ENCODE results near the gene ESRRB.

ESRRB gene

DNA sequence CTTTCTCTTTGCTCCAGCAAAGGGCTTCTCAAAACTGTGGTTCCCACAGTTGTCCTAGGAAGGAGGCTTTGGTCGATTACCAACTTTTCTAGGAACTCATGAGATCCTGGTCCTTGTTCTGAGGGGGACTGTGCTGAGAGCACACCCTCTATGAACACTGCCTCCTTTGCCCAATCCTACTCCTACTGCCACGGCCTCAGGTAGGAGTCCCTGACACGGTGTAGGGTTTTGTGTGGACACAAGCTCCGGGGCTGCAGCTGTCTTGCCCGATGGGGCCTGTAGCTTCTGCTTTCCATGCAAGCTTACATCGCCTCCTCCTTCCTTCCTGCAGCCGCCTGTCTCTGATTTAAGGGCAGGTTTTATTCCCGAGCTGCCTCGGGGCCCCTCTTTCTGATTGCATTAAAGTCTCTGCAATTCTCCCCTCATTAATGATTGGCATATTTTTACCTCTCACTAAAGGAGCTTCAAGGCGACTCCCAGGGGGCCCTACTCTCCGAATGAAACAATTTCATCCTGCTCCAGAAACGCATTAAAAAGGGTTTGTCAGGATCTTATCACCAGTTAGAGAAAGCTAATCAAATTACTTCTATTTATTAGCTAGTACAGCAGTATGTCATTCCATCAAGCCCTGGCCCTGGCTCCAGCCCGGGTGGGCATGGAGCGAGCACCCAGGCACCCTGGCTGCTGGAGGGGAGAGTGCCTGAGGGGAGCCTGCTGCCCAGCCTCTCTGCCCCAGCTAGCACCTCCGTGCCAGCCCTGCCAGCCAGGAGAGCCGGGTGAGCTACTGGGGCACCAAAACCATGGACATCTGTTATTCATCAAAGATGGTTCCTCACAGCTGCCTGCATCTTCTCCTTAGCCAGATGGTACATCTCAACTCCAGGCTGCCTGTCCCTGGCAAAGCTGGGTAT lies 38.0 kb upstream of the ESRRB start:
- no peak for TF ChIP-seq JUND (IDR thresholded peaks at IDR 0.05; ENCODE audit: low read depth)
- DNase-seq (ENCODE audit: low read depth in 1 of 2, low spot score in 1 of 2) = peak in 1 of 2 experiments; percentile 16
- in situ Hi-C loops (cut with HindIII; ENCODE audit: low pct_unique_long_range_greater_than_20kb, low sequenced_read_pairs) = no loop called here

DNA sequence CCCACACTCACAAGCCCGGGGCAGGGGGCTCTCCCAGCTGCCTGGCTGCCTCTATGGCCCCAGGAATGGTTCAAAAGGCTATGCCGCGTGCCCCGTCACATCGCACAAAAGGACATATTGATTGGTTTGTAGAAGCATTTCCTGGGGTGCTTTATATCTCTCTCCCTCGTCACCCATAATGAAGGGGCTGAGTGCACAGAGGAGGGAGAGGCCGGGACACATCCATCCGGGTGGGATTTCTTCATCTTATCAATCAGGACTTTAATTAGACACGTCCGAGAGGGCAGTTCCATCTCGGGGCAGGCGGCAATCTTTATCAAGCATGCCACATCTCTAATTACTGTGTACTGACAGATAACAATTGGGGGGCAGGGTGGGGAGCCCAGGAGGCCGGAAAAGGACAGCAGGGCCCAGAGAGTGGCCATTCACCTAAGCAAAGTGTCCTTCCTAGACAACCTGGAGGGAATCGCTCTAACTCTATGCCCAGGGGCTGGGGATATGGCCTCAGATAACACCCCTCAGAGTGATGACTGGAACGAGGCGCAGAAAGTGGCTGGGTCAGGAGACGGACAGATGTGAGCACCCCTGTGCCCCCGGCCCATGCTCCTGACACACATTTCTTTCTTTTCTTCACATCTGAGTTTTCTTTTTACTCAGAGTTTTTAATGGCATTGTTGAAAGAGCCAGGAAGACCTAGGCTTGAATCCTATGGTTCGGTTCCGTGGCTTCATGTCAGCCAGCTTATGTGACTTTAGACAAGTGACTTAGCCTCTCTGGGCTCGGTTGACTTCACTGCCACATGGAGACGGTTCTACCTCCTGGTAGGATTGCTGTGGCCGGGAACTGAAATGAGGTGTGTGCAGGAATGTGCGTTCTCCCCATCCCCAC lies 36.0 kb upstream of the ESRRB start:
- no peak for TF ChIP-seq JUND (IDR thresholded peaks at IDR 0.05; ENCODE audit: low read depth)
- in situ Hi-C loops (cut with HindIII; ENCODE audit: low pct_unique_long_range_greater_than_20kb, low sequenced_read_pairs) = no loop called here
- DNase-seq (ENCODE audit: low read depth in 1 of 2, low spot score in 1 of 2) = no peak

DNA sequence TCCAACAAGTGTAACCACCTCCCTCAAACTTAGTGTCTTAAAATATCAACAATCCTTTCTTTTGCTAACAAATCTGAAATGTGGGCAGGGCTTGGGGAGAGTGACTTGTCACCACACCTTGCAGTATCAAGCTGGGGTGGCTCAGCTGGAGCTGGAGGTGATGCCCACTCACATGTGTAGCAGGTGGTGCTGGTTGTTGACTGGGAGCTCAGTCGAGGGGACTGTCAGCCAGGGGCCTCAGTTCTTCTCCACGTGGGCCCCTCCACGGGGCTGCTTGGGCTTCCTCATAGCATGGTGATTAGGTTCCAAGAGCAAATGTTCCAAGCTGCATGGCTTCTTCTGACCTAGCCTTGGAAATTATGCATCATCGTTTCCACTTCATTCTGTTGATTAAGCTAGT lies 32.6 kb upstream of the ESRRB start:
- no peak for TF ChIP-seq JUND (IDR thresholded peaks at IDR 0.05; ENCODE audit: low read depth)
- DNase-seq (ENCODE audit: low read depth in 1 of 2, low spot score in 1 of 2) = no peak
- in situ Hi-C loops (cut with HindIII; ENCODE audit: low pct_unique_long_range_greater_than_20kb, low sequenced_read_pairs) = no loop called here

DNA sequence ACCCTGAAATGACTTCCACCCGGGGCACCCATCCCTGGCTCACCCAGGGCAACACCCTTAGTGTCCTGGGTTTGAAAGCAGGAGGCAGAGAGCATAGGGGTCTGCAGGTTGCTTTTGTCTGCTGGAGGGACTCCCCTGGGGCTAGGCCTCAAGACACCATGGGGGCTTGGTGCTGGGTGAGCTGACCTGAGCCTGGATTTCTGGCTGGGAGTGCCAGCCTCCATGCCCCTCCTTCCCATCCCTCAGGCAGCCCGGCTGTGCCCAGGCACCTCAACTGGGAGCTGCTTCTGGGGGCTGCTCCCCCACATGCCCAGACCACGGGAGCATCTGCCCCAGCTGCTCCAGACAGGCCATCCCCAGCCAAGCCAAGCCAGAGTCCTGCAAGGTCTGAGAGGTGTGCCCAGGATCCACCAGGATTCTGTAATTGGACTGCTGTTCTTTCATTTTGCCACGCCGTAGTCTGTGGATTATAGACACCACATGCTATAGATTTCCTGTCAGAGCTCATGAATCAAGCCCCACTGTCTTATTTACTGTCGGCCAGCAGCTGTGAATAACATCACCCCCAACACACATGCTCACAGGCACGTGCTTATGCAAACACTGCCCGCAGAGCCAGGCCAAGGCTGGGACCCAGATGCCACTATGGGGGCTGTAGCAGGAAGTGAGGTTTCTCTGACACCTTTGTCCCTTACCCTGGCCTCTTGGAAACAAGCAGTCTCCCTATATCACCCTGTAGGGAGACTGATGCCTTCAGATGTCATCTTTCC lies 29.4 kb upstream of the ESRRB start:
- in situ Hi-C loops (cut with HindIII; ENCODE audit: low pct_unique_long_range_greater_than_20kb, low sequenced_read_pairs) = no loop called here
- DNase-seq (ENCODE audit: low read depth in 1 of 2, low spot score in 1 of 2) = no peak
- no peak for TF ChIP-seq JUND (IDR thresholded peaks at IDR 0.05; ENCODE audit: low read depth)

- in situ Hi-C loops (cut with HindIII; ENCODE audit: low pct_unique_long_range_greater_than_20kb, low sequenced_read_pairs) = no loop called here
- no peak for DNase-seq (ENCODE audit: low read depth in 1 of 2, low spot score in 1 of 2)
- TF ChIP-seq JUND (IDR thresholded peaks at IDR 0.05; ENCODE audit: low read depth) = no peak
Observed at GRCh38 chr14:76348898-76349297, 27.0 kb upstream of the ESRRB start.

DNA sequence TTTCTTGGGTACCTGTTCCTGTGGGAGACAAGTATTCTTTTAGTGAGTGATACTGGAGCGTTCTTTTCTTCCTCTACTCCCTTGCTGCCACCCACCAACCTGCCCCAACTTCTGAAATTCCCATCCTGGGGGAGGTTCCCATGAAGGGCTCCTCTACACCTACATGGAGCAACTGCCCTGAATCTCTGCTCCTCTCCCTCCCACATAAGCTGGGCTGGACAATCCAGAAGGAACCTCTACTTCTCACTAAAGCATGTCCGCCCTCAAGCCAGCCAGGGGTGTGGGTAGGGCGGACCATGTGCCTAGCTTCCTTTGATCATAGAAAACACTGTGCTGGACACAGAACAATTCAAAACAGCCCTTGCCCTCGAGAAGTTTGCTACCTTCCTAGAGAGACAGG lies 25.9 kb upstream of the ESRRB start:
- no peak for DNase-seq (ENCODE audit: low read depth in 1 of 2, low spot score in 1 of 2)
- in situ Hi-C loops (cut with HindIII; ENCODE audit: low pct_unique_long_range_greater_than_20kb, low sequenced_read_pairs) = no loop called here
- no peak for TF ChIP-seq JUND (IDR thresholded peaks at IDR 0.05; ENCODE audit: low read depth)

DNA sequence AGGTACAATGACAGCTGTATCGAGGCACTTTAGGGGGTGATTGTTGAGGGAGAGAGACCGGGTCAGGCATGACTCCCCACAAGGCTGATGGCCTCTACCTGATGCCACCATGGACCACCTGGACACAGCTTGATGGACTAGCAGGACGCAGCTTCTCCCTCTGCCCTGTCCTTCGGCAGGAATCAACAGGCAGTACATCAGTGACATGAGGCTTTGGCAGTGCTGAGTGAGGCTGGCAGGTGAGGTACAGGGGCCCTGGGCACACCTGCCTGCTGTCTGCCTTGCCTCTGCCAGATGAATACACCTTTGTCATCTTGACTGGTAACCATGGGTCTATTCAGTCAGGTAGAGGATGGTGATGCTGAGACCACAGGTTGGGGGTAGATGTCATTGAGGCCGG lies 25.3 kb upstream of the ESRRB start:
- in situ Hi-C loops (cut with HindIII; ENCODE audit: low pct_unique_long_range_greater_than_20kb, low sequenced_read_pairs) = no loop called here
- no peak for TF ChIP-seq JUND (IDR thresholded peaks at IDR 0.05; ENCODE audit: low read depth)
- no peak for DNase-seq (ENCODE audit: low read depth in 1 of 2, low spot score in 1 of 2)

DNA sequence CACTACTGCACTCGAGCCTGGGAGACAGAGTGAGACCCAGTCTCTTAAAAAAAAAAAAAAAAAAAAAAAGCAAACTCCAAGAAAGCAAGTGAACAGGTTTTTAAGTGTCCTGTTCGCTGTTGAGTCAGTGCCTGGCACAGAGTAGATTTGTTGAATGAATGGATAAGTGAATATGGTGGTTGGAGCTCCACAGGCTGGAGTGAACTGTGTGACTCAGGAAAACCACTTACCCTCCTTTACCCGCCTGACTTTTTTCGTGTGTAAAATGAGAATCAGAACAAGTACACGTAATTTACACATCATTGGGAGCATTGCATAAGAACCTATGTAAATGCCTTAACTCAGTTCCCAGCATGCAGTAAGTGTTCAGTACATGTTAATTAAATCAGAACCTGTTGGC lies 24.0 kb upstream of the ESRRB start:
- no peak for TF ChIP-seq JUND (IDR thresholded peaks at IDR 0.05; ENCODE audit: low read depth)
- in situ Hi-C loops (cut with HindIII; ENCODE audit: low pct_unique_long_range_greater_than_20kb, low sequenced_read_pairs) = no loop called here
- DNase-seq (ENCODE audit: low read depth in 1 of 2, low spot score in 1 of 2) = no peak

- TF ChIP-seq JUND (IDR thresholded peaks at IDR 0.05; ENCODE audit: low read depth) = no peak
- peak in 1 of 2 experiments; percentile 24 for DNase-seq (ENCODE audit: low read depth in 1 of 2, low spot score in 1 of 2)
- in situ Hi-C loops (cut with HindIII; ENCODE audit: low pct_unique_long_range_greater_than_20kb, low sequenced_read_pairs) = no loop called here
Observed at GRCh38 chr14:76352639-76353281, 23.2 kb upstream of the ESRRB start.

- in situ Hi-C loops (cut with HindIII; ENCODE audit: low pct_unique_long_range_greater_than_20kb, low sequenced_read_pairs) = no loop called here
- DNase-seq (ENCODE audit: low read depth in 1 of 2, low spot score in 1 of 2) = no peak
- no peak for TF ChIP-seq JUND (IDR thresholded peaks at IDR 0.05; ENCODE audit: low read depth)
Observed at GRCh38 chr14:76354310-76354709, 21.6 kb upstream of the ESRRB start.

GRCh38 chr14:76355771-76356170 lies 20.2 kb upstream of the ESRRB start:
- in situ Hi-C loops (cut with HindIII; ENCODE audit: low pct_unique_long_range_greater_than_20kb, low sequenced_read_pairs) = no loop called here

DNA sequence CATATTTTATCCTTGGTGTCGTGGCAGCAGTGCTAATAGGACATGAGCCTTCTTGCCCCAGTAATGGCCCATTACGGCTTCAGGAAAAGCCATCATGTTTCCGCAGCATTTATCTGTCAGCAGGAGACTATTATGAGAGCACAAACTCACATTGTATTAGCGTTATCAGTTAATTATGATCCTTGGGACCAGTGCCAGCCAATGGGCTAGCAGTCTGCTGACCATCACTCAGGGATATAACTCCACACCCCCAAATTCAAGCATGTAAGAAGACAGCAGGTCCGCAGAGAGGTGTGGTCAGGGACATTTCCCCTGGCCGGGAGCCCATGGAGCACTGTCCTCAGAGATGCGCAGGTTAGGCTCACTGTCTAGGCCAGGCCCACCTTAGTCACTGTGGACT lies 4.9 kb upstream of the ESRRB start:
- DNase-seq (ENCODE audit: low read depth in 1 of 2, low spot score in 1 of 2) = no peak
- in situ Hi-C loops (cut with HindIII; ENCODE audit: low pct_unique_long_range_greater_than_20kb, low sequenced_read_pairs) = no loop called here
- TF ChIP-seq JUND (IDR thresholded peaks at IDR 0.05; ENCODE audit: low read depth) = no peak

More at GRCh38 chr14:76355771-76356170, 20.2 kb upstream of the ESRRB start:
- DNase-seq (ENCODE audit: low read depth in 1 of 2, low spot score in 1 of 2) = no peak
- no peak for TF ChIP-seq JUND (IDR thresholded peaks at IDR 0.05; ENCODE audit: low read depth)
